T47D (cell line): ENCODE results near the gene SZT2.

Source experiments
- DNase-seq, 2 experiments: peaks; one replicate each; pipeline versions ENCODE4 v3.0.0 to v3.0.0-alpha.2; 2011 to 2012; ENCODE audit warnings: low read depth in 1 of 2, low spot score in 1 of 2
- JUND ChIP-seq: IDR thresholded peaks from 2 replicates; pipeline ENCODE4 v1.6.1; 2012; ENCODE audit warnings: low read depth
- in situ Hi-C: cut with HindIII; loops from 2 replicates; pipeline ENCODE4 v1.10.0; 2016; ENCODE audit warnings: low sequenced_read_pairs, low pct_unique_long_range_greater_than_20kb

Gene SZT2

DNA sequence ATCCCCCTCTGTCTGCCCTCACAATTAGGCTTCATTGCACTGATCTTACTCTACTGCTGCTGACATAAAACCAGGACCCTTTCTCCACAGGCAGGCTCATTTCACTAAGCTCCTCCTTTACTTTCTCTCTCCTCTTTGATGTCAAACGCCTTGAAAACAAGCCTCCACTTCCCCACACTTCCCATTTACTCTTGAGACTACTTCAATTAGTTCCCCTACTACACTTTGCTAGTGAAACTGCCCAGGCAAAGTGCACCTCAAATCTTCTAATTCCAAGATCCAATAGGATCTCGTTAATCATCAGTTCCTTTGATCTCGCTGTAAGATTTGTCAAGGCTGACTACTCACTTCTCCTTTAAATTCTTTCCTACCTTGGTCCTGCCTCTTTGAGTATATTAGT, 36.8 kb upstream of the SZT2 start:
- no peak for DNase-seq
- in situ Hi-C loops, result no loop called here
- TF ChIP-seq JUND, result no peak

DNA sequence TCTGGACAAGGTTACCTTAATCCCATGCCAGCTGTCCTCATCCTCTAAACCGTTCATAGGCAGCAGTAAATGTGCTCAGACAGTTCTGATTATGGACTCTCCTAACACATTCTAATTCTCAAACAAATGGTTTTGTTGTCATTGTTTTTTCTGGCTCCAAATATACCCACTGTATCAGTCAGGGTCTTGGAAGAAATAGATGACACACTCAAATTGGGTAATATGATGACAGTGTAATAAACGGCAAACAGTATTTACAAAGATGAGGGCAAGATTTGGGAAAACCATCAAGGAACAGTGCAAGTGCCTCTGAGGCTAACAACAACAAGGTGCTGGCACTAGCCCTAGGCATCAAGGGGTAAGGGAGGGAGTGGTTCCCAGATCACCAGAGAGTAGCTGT, 35.2 kb upstream of the SZT2 start:
- TF ChIP-seq JUND, result no peak
- in situ Hi-C loops, result no loop called here

DNA sequence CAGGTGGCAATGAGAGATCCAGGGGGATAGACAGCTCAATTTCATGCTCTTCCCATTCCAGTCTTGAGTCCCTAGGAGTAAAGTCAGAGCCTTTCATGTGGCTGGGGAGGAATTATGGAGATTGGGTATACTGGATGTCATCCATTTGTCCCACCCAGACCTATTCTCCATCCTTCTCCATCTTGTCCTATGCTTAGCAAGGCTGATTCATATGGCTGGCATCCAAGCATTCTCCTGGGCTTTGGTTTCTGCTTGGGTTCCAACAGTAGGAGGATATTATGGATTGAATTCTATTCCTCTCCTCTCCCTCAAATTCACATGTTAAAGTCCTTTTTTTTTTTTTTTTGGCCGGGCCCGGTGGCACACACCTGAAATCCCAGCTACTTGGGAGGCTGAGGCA, 34.8 kb upstream of the SZT2 start:
- TF ChIP-seq JUND, result no peak
- no peak for DNase-seq
- in situ Hi-C loops, result no loop called here

More for the DNA sequence above, 35.2 kb upstream of the SZT2 start:
- no peak for DNase-seq

DNA sequence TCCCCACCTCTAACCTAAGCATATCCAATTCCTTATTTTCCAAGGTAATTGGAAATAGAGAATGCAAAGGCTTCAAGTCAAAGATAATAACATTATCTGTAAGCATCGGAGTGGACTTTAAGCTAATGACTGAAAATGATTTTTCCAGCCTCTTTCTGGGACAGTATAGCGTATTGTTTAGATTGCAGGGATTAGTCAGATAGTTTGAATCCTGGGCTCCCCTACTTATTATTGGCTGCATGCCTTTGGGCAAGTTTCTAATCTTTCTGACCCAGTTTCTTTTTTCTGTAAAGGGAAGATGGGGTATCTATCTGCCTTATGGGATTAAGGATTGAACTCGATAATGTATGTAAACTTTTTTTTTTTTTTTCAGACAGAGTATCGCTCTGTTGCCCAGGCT, 32.4 kb upstream of the SZT2 start:
- in situ Hi-C loops, result no loop called here
- no peak for TF ChIP-seq JUND
- DNase-seq, result no peak

DNA sequence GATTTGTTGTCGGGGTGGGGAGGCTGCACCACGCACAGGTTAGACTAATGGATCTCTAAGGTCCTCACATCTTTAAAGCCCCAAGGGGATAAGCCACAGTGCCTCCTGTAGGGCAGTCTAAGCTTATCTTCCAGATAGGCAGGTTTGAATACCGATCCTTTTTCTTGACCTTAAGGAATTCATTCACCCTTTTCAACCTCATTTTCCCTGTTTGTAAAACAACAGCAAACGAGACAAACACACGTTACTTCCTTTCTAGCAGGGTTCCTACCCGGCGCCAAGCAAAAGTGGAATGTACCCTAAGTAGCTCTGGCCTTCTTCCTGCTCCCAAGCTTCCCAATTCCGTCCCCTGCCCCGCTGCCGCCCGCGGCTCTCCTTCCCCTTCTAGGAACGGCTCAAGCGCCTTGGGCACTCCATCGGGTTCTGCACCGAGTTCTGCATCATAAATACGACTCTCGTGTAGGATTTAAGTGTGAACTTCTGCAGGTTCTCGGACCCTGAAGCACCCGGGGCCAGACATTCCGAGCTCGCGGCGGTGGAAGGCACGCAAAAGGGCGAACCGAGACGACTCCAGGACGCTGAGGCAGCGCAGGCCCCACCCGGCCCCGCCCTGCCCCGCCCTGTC, 31.5 kb upstream of the SZT2 start:
- in situ Hi-C loops, result no loop called here
- TF ChIP-seq JUND, result no peak
- DNase-seq, result peak in 1 of 2 experiments; percentile 45

DNA sequence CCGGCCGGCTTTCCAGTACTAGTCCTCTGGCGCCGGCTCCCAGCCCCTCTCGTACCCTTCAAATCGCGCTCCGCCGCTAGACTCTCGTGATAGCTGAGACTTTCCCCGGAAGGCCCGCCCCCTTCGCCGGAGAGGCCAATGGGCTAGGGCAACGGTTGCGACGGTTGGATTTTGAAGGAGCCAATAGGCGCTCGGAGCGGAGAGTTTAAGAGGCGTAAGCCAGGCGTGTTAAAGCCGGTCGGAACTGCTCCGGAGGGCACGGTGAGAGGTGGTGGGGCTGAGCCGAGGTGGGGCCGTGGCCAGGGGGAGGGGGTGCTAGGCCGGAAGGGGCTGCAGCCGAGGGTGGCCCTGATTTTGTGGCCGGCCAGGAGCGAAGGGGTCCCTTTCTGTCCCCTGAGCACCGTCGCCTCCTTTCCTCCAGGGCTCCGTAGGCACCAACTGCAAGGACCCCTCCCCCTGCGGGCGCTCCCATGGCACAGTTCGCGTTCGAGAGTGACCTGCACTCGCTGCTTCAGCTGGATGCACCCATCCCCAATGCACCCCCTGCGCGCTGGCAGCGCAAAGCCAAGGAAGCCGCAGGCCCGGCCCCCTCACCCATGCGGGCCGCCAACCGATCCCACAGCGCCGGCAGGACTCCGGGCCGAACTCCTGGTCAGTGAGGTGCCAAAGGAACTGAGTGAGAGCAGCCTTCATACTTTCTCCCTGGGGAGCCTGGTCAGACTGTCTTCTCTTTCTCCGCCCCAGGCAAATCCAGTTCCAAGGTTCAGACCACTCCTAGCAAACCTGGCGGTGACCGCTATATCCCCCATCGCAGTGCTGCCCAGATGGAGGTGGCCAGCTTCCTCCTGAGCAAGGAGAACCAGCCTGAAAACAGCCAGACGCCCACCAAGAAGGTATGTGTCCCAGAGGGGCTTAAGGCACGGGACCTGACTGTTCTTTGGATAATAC, 30.7 kb upstream of the SZT2 start, which contains the start of gene CDC20:
TSS of gene CDC20 (plus strand) at position 236 of the 948 bp plus-strand sequence. CDS start at position 471, 235 bp downstream.
- in situ Hi-C loops, result no loop called here
- DNase-seq, result peak; percentile 73 to 97
- TF ChIP-seq JUND, result no peak

DNA sequence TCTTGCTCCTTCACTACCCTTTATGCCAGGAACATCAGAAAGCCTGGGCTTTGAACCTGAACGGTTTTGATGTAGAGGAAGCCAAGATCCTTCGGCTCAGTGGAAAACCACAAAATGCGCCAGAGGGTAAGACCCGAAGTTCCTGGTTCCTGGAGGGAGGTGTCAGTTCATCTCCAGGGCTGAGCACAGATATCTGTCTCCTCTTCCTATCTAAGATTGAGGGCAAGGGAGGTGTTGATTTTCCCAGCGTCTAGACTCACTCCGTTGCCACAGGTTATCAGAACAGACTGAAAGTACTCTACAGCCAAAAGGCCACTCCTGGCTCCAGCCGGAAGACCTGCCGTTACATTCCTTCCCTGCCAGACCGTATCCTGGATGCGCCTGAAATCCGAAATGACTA, 30.0 kb upstream of the SZT2 start:
- in situ Hi-C loops, result no loop called here
- no peak for TF ChIP-seq JUND
- DNase-seq, result no peak

DNA sequence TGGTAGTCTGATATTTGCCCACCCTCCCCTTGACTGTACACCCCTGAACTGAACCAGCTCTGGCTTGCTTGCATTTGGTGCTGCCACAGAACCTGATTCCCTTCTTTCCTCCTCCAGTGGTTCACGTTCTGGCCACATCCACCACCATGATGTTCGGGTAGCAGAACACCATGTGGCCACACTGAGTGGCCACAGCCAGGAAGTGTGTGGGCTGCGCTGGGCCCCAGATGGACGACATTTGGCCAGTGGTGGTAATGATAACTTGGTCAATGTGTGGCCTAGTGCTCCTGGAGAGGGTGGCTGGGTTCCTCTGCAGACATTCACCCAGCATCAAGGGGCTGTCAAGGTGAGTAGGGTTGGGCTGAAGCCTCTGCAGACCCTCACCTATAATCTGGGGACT, 29.1 kb upstream of the SZT2 start:
- in situ Hi-C loops, result no loop called here
- no peak for TF ChIP-seq JUND
- DNase-seq, result no peak

DNA sequence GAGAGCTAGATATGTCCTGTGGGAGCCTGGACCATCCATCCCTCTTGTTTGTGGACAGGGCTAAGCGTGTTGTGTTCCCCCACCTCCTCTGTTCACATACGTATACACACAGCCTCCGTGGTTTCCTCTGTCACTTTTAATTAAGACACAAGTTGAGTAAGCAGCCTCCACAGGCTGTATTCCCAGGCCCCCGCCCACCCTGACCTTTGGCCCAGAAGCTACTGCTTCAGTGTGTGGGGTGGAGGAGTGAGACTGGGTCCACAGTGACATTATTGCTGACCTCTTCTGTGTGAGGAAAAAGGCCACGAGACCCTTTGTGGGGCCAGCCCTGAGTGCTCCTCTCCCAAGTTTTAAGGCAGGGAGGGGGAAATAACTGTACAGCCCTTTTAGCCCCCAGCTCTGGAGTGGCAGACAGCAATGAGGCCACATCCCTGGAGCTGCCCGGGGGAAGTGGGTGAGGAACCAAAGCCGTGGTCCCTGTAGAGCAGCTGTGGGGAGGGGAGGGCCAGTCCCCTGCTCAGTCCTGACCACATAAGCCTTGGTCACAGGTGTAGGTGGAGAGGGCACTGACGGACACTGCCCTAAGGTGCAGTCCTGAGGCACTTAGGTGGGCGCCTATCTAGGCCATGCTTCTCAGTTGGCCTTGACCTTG, 26.3 kb upstream of the SZT2 start:
- no peak for TF ChIP-seq JUND
- in situ Hi-C loops, result no loop called here
- DNase-seq, result peak in 1 of 2 experiments; percentile 31

DNA sequence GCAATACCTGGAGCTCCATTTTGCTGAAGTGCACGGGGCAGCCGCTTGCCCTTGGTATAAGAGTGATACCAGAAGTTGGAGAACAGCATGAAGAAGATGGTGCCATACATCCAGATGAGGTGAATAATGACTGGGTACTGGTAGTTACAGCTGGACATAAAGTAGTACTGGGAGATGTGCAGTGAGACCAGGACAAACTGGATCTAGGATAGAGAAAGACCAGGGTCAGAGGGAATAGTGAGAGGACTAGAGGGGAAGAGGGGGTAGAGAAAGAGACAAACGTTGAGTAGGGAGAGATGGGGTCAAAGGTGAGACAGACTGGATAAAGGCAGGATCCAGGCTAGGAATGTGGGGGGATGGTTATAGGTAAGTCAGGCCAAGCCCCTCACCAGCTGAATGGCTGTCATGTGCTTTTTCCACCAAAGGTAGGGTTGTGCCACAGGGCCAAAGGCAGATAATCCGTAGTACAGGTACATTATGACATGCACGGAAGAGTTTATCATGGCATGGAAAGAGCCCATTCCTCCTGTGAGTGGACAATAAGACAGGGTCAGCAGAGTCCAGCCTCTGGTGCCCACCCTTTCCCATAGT, 25.7 kb upstream of the SZT2 start:
- in situ Hi-C loops, result no loop called here
- TF ChIP-seq JUND, result no peak
- DNase-seq, result no peak

DNA sequence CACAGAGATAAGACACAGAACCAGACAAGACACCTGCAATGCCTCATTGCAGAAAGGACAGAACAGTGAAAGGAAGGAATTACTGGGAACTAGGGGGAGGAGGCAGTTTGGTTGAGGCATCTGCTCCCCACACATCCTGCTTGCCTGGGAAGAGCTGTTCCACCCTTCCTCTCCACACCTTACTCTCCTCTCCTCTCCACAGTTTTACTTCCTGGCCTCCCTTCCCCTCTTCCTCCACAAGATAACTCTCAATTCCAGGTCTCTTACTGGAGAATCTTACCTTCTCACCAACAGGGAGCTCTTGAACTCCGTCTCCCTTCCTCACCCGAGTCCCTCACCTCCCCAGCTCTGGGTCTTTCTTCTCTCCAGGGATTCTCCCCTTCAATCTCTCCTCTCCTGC, 24.0 kb upstream of the SZT2 start:
- TF ChIP-seq JUND, result no peak
- in situ Hi-C loops, result no loop called here
- no peak for DNase-seq

DNA sequence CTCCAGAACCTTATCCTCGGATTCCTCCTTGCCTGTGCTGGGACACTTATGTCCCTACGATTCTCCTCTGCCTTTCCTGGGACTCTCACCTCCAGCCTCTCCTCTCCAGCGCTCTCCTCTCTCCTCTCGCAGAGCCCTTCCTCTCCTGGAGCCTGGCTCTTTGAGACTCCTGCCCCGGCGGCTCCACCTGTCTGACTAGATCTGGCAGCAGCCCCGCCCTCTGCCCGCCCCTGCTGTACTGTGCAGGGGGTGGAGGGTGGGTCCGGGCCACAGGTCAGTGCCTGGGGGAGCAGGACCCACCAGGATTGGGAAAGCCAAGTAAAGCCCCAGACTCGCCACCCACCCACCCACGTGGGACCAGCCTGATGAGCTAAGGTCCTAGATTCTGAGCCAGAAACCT, 23.5 kb upstream of the SZT2 start:
- in situ Hi-C loops, result no loop called here
- peak; percentile 47 to 84 for DNase-seq
- no peak for TF ChIP-seq JUND
